Right lobe of liver (tissue), 6 donors: ENCODE results near the gene TM6SF1. TPM values are rescaled to one million over a fixed set of nuclear protein-coding genes. Genes with fewer than 3 reads are reported as not detected.

ENCODE experiments used
- ATAC-seq, 4 donors: fragments of 200-7000 bp; cut with Tn5 transposase; one replicate each; pipeline ENCODE4 v1.9.1; 2020; ENCODE audit warnings: mild to moderate bottlenecking in 4 of 4, moderate library complexity in 4 of 4
- DNase-seq, 3 donors: peaks; one replicate each; pipeline ENCODE4 v3.0.0-alpha.2; 2020
- H3K27ac ChIP-seq, 3 donors: fragments of 200-600 bp; one replicate each; pipeline ENCODE4 v1.8.0; 2022
- H3K27me3 ChIP-seq, 2 donors: fragments of 200-600 bp; one replicate each; pipeline ENCODE4 v1.8.0; 2022
- H3K36me3 ChIP-seq, 4 donors: fragments of 200-600 bp; sonication (generic) in 1 of 4; one replicate each; pipeline versions ENCODE4 v1.5.1 to v1.8.0; 2017 to 2022; ENCODE audit warnings: control low read depth in 1 of 4
- H3K4me1 ChIP-seq, 4 donors: fragments of 200-600 bp; sonication (generic) in 1 of 4; one replicate each; pipeline versions ENCODE4 v1.5.1 to v1.8.0; 2017 to 2022; ENCODE audit warnings: control low read depth in 1 of 4
- H3K4me3 ChIP-seq, 3 donors: fragments of 200-600 bp; one replicate each; pipeline ENCODE4 v1.8.0; 2022
- H3K9me3 ChIP-seq, 4 donors: fragments of 200-600 bp; sonication (generic) in 1 of 4; one replicate each; pipeline versions ENCODE4 v1.5.1 to v1.8.0; 2017 to 2022; ENCODE audit warnings: control low read depth in 1 of 4
- POLR2A ChIP-seq: fragments of 450-650 bp; IDR thresholded peaks from one replicate; pipeline ENCODE4 v1.6.1; 2017; ENCODE audit warnings: antibody characterized with exemption, mild to moderate bottlenecking
- WGBS: methylation state at CpG from one replicate; pipeline ENCODE4 v1.1.6; 2018; ENCODE audit warnings: low coverage, low lambda C conversion rate; ENCODE audit not compliant: insufficient coverage; ENCODE audit errors: missing lambda C conversion rate; 5-methylcytosine and 5-hydroxymethylcytosine counted together
- intact Hi-C, 2 donors: fragments of 100-400 bp; cut with DNase I; formaldehyde crosslinking; loops; one replicate each; pipeline versions ENCODE4 v1.11.2 to v1.14.1; 2022
- microRNA-seq, 2 donors: library from miRNA; unstranded; fragments of <30 nt; microRNA quantifications; one replicate each; pipeline ENCODE4, GENCODE V29; 2019 to 2020
- small RNA-seq, 2 experiments: library from RNA; depleted of rRNA; stranded (forward); fragments of <200 nt; gene quantifications; one replicate each; pipeline ENCODE3, GENCODE V24; 2016
- total RNA-seq, 6 experiments: library from RNA; depleted of rRNA in 2 of 6; stranded (reverse); fragments of >200 nt in 2 of 6; fragmentation: NEBNext Ultra II Directional in 3 of 6; extraction: Animal tissue kit (Norgen Biotek cat#: 25700) in 3 of 6; gene quantifications; one replicate each; pipeline versions ENCODE4 v1.1.0 to v1.2.4, GENCODE V29; 2016 to 2023
- TF ChIP-seq, protein P1 (sequence below), 4 donors: fragments of 200-600 bp in 3 of 4; fragments of 450-650 bp in 1 of 4; IDR thresholded peaks; one replicate each; pipeline versions ENCODE4 v1.5.1 to v1.8.0; 2016 to 2022; ENCODE audit warnings: antibody characterized with exemption in 4 of 4, mild to moderate bottlenecking in 2 of 4
- donor health status: DM: no; HTN: yes; CAD: no.
- donor health status: DM: no; HTN: no; CAD: no.
- donor health status: DM: no; HTN: no; CAD: no.
- donor health status: DM: no; HTN: yes; CAD: no.
- donor health status: DM: no; HTN: yes; CAD: no.

TM6SF1 gene
- total RNA-seq, 6 experiments from 2014 or later, result 0.77 to 1.8 (median 1.1) TPM

DNA sequence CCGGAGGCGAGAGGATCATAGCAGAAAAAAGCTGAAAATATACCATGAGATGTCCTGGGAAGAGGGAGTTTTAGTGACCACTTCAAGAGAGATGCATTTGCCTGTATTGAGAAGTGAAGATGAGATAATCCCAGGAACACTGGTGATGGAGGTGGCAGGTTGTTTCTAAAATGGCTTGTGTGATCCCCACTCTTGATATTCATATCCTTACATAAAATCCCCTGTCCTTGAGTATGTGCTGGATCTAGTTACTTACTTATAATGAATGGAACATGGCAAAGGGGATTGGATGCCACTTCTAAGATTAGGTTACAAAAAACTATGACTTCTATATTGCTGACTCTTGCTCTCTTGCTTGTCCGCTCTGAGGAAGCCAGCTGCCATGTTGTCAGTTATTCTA, 78.1 kb downstream of the TM6SF1 start:
- no peaks in the 10 kb centered on the region for H3K36me3 ChIP-seq
- DNase-seq, result no peak
- WGBS, result 87% methylated on average over 3 of the region's 3 CpGs
- H3K4me3 ChIP-seq, result no peak overlapping the region
- H3K27ac ChIP-seq, result no peak overlapping the region
- no peaks in the 10 kb centered on the region for H3K9me3 ChIP-seq
- H3K27me3 ChIP-seq, result no peaks in the 10 kb centered on the region
- intact Hi-C loops, result no loop called here
- TF ChIP-seq, protein P1, sequence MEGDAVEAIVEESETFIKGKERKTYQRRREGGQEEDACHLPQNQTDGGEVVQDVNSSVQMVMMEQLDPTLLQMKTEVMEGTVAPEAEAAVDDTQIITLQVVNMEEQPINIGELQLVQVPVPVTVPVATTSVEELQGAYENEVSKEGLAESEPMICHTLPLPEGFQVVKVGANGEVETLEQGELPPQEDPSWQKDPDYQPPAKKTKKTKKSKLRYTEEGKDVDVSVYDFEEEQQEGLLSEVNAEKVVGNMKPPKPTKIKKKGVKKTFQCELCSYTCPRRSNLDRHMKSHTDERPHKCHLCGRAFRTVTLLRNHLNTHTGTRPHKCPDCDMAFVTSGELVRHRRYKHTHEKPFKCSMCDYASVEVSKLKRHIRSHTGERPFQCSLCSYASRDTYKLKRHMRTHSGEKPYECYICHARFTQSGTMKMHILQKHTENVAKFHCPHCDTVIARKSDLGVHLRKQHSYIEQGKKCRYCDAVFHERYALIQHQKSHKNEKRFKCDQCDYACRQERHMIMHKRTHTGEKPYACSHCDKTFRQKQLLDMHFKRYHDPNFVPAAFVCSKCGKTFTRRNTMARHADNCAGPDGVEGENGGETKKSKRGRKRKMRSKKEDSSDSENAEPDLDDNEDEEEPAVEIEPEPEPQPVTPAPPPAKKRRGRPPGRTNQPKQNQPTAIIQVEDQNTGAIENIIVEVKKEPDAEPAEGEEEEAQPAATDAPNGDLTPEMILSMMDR (IDR thresholded peaks at IDR 0.05), result no peak
- no peak for TF ChIP-seq POLR2A
- no peaks in the 10 kb centered on the region for H3K4me1 ChIP-seq
- no peak for ATAC-seq

Small RNA genes within 50 kb of the gene (microRNA-seq; reads per million reads assigned to microRNA genes)
- gene MIR4515, result 0 reads per million in 2 donors

Small RNA genes within 50 kb of the gene (small RNA-seq; reads per million reads assigned to genes)
- gene MIR4515, result 0 reads per million in 2 experiments

Other genes starting within 250 kb of the TM6SF1 start
- gene HOMER2, start 154.9 kb upstream of the TM6SF1 start, total RNA-seq, result 10 to 100 TPM; 16.8 to 66.2 (median 60.7) TPM
- gene RAMAC, start 121.4 kb upstream of the TM6SF1 start, total RNA-seq, result 10 to 100 TPM in 5 of 6 experiments, 1 to 10 TPM in 1; 8.1 to 13.5 (median 11.5) TPM
- gene C15orf40, start 96.0 kb upstream of the TM6SF1 start, total RNA-seq, result 10 to 100 TPM in 1 of 6 experiments, 1 to 10 TPM in 5; 7.1 to 10.7 (median 8.6) TPM
- gene BTBD1, start 40.4 kb upstream of the TM6SF1 start, total RNA-seq, result 10 to 100 TPM; 15.7 to 49.9 (median 24.2) TPM
- 1 to 10 TPM in 4 of 6 experiments, under 1 TPM in 2; 0.70 to 3.3 (median 1.7) TPM for gene HDGFL3, start 100.2 kb downstream of the TM6SF1 start, total RNA-seq
- gene BNC1, start 177.0 kb downstream of the TM6SF1 start, total RNA-seq, result under 1 TPM in 3 of 6 experiments, not detected in 3; 0.12 to 0.31 (median 0.14) TPM